ENCODE measurements around the gene ARHGAP44.

The ARHGAP44 gene

DNA sequence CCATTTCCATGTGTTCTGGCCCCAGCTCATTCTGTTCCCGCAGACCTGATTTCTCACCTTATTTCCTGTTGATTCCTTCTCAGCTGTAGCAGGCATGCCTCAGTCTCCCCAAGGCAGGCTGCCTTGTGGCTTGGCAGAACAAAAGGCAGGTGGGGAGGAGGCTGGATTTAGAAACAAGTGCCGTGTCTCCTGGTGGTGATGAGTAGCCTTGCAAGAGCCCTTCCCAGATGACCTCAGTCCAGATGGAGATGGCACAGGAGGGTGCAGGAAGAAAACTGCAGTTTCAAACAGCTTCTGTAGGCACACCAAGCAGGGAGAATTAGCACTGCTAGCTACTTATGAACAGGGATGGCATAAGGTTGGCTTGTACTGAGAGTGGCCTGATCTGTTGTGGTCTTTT lies 64.6 kb downstream of the ARHGAP44 start:
- CTCF ChIA-PET, result interaction anchor here (1.2 kb wide), 1 partner anchor 151 kb away, joined by 3 read pairs; no protein-coding TSS in a partner anchor
- no peak for DNase-seq (ENCODE audit: extremely low spot score)
- TF ChIP-seq, protein P1, sequence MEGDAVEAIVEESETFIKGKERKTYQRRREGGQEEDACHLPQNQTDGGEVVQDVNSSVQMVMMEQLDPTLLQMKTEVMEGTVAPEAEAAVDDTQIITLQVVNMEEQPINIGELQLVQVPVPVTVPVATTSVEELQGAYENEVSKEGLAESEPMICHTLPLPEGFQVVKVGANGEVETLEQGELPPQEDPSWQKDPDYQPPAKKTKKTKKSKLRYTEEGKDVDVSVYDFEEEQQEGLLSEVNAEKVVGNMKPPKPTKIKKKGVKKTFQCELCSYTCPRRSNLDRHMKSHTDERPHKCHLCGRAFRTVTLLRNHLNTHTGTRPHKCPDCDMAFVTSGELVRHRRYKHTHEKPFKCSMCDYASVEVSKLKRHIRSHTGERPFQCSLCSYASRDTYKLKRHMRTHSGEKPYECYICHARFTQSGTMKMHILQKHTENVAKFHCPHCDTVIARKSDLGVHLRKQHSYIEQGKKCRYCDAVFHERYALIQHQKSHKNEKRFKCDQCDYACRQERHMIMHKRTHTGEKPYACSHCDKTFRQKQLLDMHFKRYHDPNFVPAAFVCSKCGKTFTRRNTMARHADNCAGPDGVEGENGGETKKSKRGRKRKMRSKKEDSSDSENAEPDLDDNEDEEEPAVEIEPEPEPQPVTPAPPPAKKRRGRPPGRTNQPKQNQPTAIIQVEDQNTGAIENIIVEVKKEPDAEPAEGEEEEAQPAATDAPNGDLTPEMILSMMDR (IDR thresholded peaks at IDR 0.05; ENCODE audit: control extremely low read depth, extremely low read depth, low read depth, missing control alignments), result no peak
- POLR2A ChIA-PET, result no interaction called here

DNA sequence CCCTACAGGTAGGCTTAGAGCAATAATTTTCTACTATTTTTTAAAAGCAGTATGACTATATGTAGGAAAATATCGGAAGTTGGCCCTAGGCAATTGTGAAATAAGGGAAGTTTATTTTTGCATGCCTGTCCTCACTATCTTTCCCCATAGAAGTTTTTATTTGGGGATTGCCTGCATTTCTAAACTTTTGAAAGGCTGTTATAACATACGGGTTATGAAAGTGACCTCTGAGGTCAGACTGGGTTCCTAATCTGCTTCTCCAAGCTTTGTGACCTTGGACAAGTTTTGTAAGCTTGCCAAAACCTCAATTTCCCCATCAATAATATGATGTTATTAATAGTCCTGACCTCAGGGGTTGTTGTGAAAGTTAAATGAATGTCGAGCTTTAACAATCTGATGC lies 67.1 kb downstream of the ARHGAP44 start:
- DNase-seq (ENCODE audit: extremely low spot score), result no peak
- TF ChIP-seq, protein P1 (IDR thresholded peaks at IDR 0.05; ENCODE audit: control extremely low read depth, extremely low read depth, low read depth, missing control alignments), result no peak
- CTCF ChIA-PET, result interaction anchor here (0.8 to 1.5 kb wide), 3 partner anchors 9 to 46 kb away, joined by 4 read pairs; no protein-coding TSS in a partner anchor
- POLR2A ChIA-PET, result no interaction called here

GRCh38 chr17:12857592-12857991 lies 68.3 kb downstream of the ARHGAP44 start:
- no peak for DNase-seq (ENCODE audit: extremely low spot score)
- ChIA-PET POLR2A (interaction anchor here (0.6 kb wide), 1 partner anchor 42 kb away, joined by 3 read pairs; no protein-coding TSS in a partner anchor), CTCF (interaction anchor here (1.5 kb wide), 2 partner anchors 11 to 45 kb away, joined by 4 read pairs; no protein-coding TSS in a partner anchor)
- TF ChIP-seq, protein P1 (IDR thresholded peaks at IDR 0.05; ENCODE audit: control extremely low read depth, extremely low read depth, low read depth, missing control alignments), result no peak

GRCh38 chr17:12859520-12859919 lies 70.2 kb downstream of the ARHGAP44 start:
- ChIA-PET POLR2A (no interaction called here), CTCF (interaction anchor here (1.4 kb wide), 1 partner anchor 8 kb away, joined by 5 read pairs; no protein-coding TSS in a partner anchor)
- TF ChIP-seq, protein P1 (IDR thresholded peaks at IDR 0.05; ENCODE audit: control extremely low read depth, extremely low read depth, low read depth, missing control alignments), result no peak

DNA sequence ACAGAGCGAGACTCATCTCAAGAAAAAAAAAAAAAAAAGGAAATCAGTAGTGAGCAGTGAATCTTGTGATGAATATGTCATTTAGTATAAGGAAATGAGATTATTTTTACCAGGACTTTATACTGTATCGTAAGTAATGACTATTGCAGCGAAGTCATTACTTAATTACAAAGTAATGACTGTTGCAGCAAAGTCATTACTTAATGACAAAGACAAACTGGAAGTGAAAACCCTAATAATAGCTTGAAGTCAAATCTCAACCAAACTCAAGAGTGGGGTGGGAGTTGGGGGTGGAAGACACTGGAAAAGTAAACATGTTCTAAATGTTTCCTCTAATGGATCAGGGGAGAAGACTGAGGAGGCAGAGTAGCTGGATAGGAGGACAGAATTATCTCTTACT lies 76.5 kb downstream of the ARHGAP44 start:
- ChIA-PET POLR2A (interaction anchor here (0.5 kb wide), 1 partner anchor 138 kb away, joined by 3 read pairs; no protein-coding TSS in a partner anchor), CTCF (interaction anchor here (0.9 to 1.2 kb wide), 4 partner anchors 9 to 26 kb away, joined by 3 to 4 read pairs (median 4); no protein-coding TSS in a partner anchor)
- no peak for DNase-seq (ENCODE audit: extremely low spot score)
- TF ChIP-seq, protein P1 (IDR thresholded peaks at IDR 0.05; ENCODE audit: control extremely low read depth, extremely low read depth, low read depth, missing control alignments), result no peak

More at GRCh38 chr17:12859520-12859919, 70.2 kb downstream of the ARHGAP44 start:
- peak; percentile 27 for DNase-seq (ENCODE audit: extremely low spot score)

GRCh38 chr17:12866244-12866643 lies 76.9 kb downstream of the ARHGAP44 start:
- TF ChIP-seq, protein P1 (IDR thresholded peaks at IDR 0.05; ENCODE audit: control extremely low read depth, extremely low read depth, low read depth, missing control alignments), result no peak
- ChIA-PET POLR2A (no interaction called here), CTCF (interaction anchor here (0.9 to 1.2 kb wide), 4 partner anchors 9 to 26 kb away, joined by 3 to 4 read pairs (median 3); no protein-coding TSS in a partner anchor)
- DNase-seq (ENCODE audit: extremely low spot score), result no peak
